Measurements from ENCODE around the gene MIP.

DNA sequence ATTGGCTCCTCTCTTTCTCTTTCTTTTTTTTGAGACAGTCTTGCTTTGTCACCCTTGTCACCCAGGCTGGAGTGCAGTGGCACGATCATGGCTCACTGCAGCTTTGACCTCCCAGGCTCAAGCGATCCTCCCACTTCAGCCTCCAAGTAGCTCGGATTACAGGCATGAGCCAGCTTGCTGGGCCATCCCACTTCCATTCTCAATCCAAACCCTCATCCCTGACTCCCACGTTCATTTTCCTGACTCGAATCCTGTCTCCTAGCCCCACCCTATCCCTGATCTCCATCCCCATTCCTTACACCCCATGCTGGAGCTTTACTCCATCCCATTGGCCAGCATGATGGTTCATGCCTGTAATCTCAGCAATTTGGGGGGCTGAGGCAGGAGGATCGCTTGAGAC, 21.7 kb upstream of the MIP start:
- TF ChIP-seq, protein P1, sequence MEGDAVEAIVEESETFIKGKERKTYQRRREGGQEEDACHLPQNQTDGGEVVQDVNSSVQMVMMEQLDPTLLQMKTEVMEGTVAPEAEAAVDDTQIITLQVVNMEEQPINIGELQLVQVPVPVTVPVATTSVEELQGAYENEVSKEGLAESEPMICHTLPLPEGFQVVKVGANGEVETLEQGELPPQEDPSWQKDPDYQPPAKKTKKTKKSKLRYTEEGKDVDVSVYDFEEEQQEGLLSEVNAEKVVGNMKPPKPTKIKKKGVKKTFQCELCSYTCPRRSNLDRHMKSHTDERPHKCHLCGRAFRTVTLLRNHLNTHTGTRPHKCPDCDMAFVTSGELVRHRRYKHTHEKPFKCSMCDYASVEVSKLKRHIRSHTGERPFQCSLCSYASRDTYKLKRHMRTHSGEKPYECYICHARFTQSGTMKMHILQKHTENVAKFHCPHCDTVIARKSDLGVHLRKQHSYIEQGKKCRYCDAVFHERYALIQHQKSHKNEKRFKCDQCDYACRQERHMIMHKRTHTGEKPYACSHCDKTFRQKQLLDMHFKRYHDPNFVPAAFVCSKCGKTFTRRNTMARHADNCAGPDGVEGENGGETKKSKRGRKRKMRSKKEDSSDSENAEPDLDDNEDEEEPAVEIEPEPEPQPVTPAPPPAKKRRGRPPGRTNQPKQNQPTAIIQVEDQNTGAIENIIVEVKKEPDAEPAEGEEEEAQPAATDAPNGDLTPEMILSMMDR (tag by site-specific recombination; IDR thresholded peaks at IDR 0.05) = no peak
- TF ChIP-seq ZNF175 (tag by site-specific recombination; IDR thresholded peaks at IDR 0.05) = no peak
- no peak for TF ChIP-seq ZNF24 (tag by site-specific recombination; IDR thresholded peaks at IDR 0.05)
- TF ChIP-seq, protein P2, sequence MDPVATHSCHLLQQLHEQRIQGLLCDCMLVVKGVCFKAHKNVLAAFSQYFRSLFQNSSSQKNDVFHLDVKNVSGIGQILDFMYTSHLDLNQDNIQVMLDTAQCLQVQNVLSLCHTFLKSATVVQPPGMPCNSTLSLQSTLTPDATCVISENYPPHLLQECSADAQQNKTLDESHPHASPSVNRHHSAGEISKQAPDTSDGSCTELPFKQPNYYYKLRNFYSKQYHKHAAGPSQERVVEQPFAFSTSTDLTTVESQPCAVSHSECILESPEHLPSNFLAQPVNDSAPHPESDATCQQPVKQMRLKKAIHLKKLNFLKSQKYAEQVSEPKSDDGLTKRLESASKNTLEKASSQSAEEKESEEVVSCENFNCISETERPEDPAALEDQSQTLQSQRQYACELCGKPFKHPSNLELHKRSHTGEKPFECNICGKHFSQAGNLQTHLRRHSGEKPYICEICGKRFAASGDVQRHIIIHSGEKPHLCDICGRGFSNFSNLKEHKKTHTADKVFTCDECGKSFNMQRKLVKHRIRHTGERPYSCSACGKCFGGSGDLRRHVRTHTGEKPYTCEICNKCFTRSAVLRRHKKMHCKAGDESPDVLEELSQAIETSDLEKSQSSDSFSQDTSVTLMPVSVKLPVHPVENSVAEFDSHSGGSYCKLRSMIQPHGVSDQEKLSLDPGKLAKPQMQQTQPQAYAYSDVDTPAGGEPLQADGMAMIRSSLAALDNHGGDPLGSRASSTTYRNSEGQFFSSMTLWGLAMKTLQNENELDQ (tag by site-specific recombination; IDR thresholded peaks at IDR 0.05; ENCODE audit: low read depth) = no peak
- TF ChIP-seq, protein P3, sequence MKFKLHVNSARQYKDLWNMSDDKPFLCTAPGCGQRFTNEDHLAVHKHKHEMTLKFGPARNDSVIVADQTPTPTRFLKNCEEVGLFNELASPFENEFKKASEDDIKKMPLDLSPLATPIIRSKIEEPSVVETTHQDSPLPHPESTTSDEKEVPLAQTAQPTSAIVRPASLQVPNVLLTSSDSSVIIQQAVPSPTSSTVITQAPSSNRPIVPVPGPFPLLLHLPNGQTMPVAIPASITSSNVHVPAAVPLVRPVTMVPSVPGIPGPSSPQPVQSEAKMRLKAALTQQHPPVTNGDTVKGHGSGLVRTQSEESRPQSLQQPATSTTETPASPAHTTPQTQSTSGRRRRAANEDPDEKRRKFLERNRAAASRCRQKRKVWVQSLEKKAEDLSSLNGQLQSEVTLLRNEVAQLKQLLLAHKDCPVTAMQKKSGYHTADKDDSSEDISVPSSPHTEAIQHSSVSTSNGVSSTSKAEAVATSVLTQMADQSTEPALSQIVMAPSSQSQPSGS (tag by site-specific recombination; IDR thresholded peaks at IDR 0.05; ENCODE audit: low read depth) = no peak
- no peak for TF ChIP-seq KLF16 (tag by site-specific recombination; IDR thresholded peaks at IDR 0.05)
- no peak for TF ChIP-seq ZNF138 (tag by site-specific recombination; IDR thresholded peaks at IDR 0.05; ENCODE audit: borderline replicate concordance)
- no peak for TF ChIP-seq ZNF585B (tag by site-specific recombination; IDR thresholded peaks at IDR 0.05)
- no peak for TF ChIP-seq ZNF274 (IDR thresholded peaks at IDR 0.05; ENCODE audit: low read length)
- no peak for TF ChIP-seq ZNF274 (tag by site-specific recombination; IDR thresholded peaks at IDR 0.05; ENCODE audit: borderline replicate concordance)
- no peak for TF ChIP-seq ZFP3 (tag by site-specific recombination; IDR thresholded peaks at IDR 0.05; ENCODE audit: low read depth)
- no peak for TF ChIP-seq ZNF777 (tag by site-specific recombination; IDR thresholded peaks at IDR 0.05; ENCODE audit: borderline replicate concordance)
- TF ChIP-seq, protein P4, sequence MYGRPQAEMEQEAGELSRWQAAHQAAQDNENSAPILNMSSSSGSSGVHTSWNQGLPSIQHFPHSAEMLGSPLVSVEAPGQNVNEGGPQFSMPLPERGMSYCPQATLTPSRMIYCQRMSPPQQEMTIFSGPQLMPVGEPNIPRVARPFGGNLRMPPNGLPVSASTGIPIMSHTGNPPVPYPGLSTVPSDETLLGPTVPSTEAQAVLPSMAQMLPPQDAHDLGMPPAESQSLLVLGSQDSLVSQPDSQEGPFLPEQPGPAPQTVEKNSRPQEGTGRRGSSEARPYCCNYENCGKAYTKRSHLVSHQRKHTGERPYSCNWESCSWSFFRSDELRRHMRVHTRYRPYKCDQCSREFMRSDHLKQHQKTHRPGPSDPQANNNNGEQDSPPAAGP (tag by site-specific recombination; IDR thresholded peaks at IDR 0.05) = no peak
